SKM-1 (cell line): ENCODE results near the gene PSMC3.

Experiments
- DNase-seq: peaks from one replicate; lab custom pipeline; 2025; ENCODE audit not compliant: unreplicated experiment; lab: John Stamatoyannopoulos, UW

Gene PSMC3

GRCh38 chr11:47395223-47396048, 30.8 kb downstream of the PSMC3 start:
- no peak for DNase-seq

- DNase-seq, result peak; percentile 79
These were observed 31.7 kb downstream of the PSMC3 start for GRCh38 chr11:47394322-47395222.

- no peak for DNase-seq
These were observed 32.3 kb downstream of the PSMC3 start for GRCh38 chr11:47394050-47394321.

GRCh38 chr11:47393163-47394049, 32.8 kb downstream of the PSMC3 start:
- peak; percentile 77 for DNase-seq

- no peak for DNase-seq
These were observed 33.6 kb downstream of the PSMC3 start for GRCh38 chr11:47392546-47393162.

GRCh38 chr11:47391711-47392432, 34.4 kb downstream of the PSMC3 start:
- DNase-seq, result no peak

GRCh38 chr11:47391077-47391583, 35.1 kb downstream of the PSMC3 start:
- peak; percentile 72 for DNase-seq

- no peak for DNase-seq
These were observed 35.8 kb downstream of the PSMC3 start for GRCh38 chr11:47390422-47390760.

- no peak for DNase-seq
These were observed 36.4 kb downstream of the PSMC3 start for GRCh38 chr11:47389577-47390421.

- no peak for DNase-seq
These were observed 37.3 kb downstream of the PSMC3 start for GRCh38 chr11:47388697-47389576.

GRCh38 chr11:47387944-47388696, 38.1 kb downstream of the PSMC3 start:
- peak; percentile 96 for DNase-seq

- no peak for DNase-seq
These were observed 41.7 kb downstream of the PSMC3 start for GRCh38 chr11:47384498-47384897.

GRCh38 chr11:47383071-47383470, 43.2 kb downstream of the PSMC3 start:
- no peak for DNase-seq

- no peak for DNase-seq
These were observed 46.2 kb downstream of the PSMC3 start for GRCh38 chr11:47380078-47380477.

- DNase-seq, result no peak
These were observed 46.9 kb downstream of the PSMC3 start for GRCh38 chr11:47379317-47379716.

- DNase-seq, result no peak
These were observed 47.4 kb downstream of the PSMC3 start for GRCh38 chr11:47378836-47379170.

GRCh38 chr11:47378010-47378835, 48.0 kb downstream of the PSMC3 start, which contains the start of gene SPI1:
Gene SPI1, minus strand, starts transcription at chr11:47378547. Its CDS starts 194 bp downstream, at chr11:47378353.
- peak; percentile 94 for DNase-seq
